WTC11 (cell line): ENCODE results near the gene MICAL3. TPM values are rescaled to one million over a fixed set of nuclear protein-coding genes. Genes with fewer than 3 reads are reported as not detected.

Experiments
- ATAC-seq: fragments of 200-7000 bp; cut with Tn5 transposase; 2 replicates; pipeline ENCODE4 v1.10.0; 2021; ENCODE audit warnings: mild to moderate bottlenecking, moderate library complexity
- CTCF ChIA-PET: fragments of 300-600 bp; sonication (Branson Sonifier 250); formaldehyde crosslinking; loops from one replicate; lab custom pipeline; 2021; ENCODE audit warnings: antibody characterized with exemption; lab: Charles Lee
- POLR2A ChIA-PET: fragments of 350-600 bp; sonication (Branson Sonifier 250); formaldehyde crosslinking; loops from one replicate; lab custom pipeline; 2021; ENCODE audit warnings: antibody characterized with exemption; lab: Charles Lee
- DNase-seq: peaks from one replicate; pipeline ENCODE4 v3.0.0; 2021; ENCODE audit warnings: low spot score
- H3K27ac Mint-ChIP-seq: 2 replicates; pipeline ENCODE4 v1.8.0; 2021; ENCODE audit warnings: mixed read lengths
- H3K27me3 Mint-ChIP-seq: 2 replicates; pipeline ENCODE4 v1.8.0; 2021; ENCODE audit warnings: low read depth, mild to moderate bottlenecking, moderate library complexity, mixed read lengths
- H3K36me3 Mint-ChIP-seq: 2 replicates; pipeline ENCODE4 v1.8.0; 2021; ENCODE audit warnings: mixed read lengths
- H3K4me1 Mint-ChIP-seq: 2 replicates; pipeline ENCODE4 v1.8.0; 2022; ENCODE audit warnings: mixed read lengths
- H3K4me3 Mint-ChIP-seq: 2 replicates; pipeline ENCODE4 v1.8.0; 2021; ENCODE audit warnings: mild to moderate bottlenecking, moderate library complexity, mixed read lengths
- H3K9me3 Mint-ChIP-seq: 2 replicates; pipeline ENCODE4 v1.8.0; 2021; ENCODE audit warnings: mixed read lengths
- ATF1 ChIP-seq: sonication (generic); formaldehyde crosslinking; IDR thresholded peaks from 2 replicates; pipeline ENCODE4 v1.8.1; 2023; ENCODE audit warnings: mild to moderate bottlenecking, moderate library complexity, missing genetic modification reagents
- ATF3 ChIP-seq: sonication (generic); formaldehyde crosslinking; conservative IDR thresholded peaks from 2 replicates; pipeline ENCODE4 v1.8.1; 2022; ENCODE audit warnings: mild to moderate bottlenecking, missing genetic modification reagents
- CBFB ChIP-seq: sonication (generic); formaldehyde crosslinking; IDR thresholded peaks from 2 replicates; pipeline ENCODE4 v1.8.1; 2022; ENCODE audit warnings: mild to moderate bottlenecking, low read depth, missing genetic modification reagents
- CREB1 ChIP-seq: sonication (generic); formaldehyde crosslinking; IDR thresholded peaks from 2 replicates; pipeline ENCODE4 v1.8.0; 2023; ENCODE audit warnings: mild to moderate bottlenecking, missing genetic modification reagents
- CREM ChIP-seq: sonication (generic); formaldehyde crosslinking; IDR thresholded peaks from 2 replicates; pipeline ENCODE4 v1.8.1; 2022; ENCODE audit warnings: mild to moderate bottlenecking, missing genetic modification reagents, moderate library complexity
- ETV6 ChIP-seq: sonication (generic); formaldehyde crosslinking; IDR thresholded peaks from 2 replicates; pipeline ENCODE4 v1.8.1; 2022; ENCODE audit warnings: mild to moderate bottlenecking, missing genetic modification reagents
- HMGA2 ChIP-seq: fragments of 250-450 bp; sonication (Bioruptor Pico); IDR thresholded peaks from 2 replicates; pipeline ENCODE4 v1.4.0; 2021; ENCODE audit warnings: mild to moderate bottlenecking, moderate library complexity
- IRF1 ChIP-seq: sonication (generic); formaldehyde crosslinking; IDR thresholded peaks from 2 replicates; pipeline ENCODE4 v1.8.0; 2023; ENCODE audit warnings: missing genetic modification reagents
- IRF2 ChIP-seq: sonication (generic); formaldehyde crosslinking; IDR thresholded peaks from 2 replicates; pipeline ENCODE4 v1.8.0; 2022; ENCODE audit warnings: low read depth, missing genetic modification reagents, borderline replicate concordance
- JAZF1 ChIP-seq: fragments of 250-450 bp; sonication (Bioruptor Pico); IDR thresholded peaks from 2 replicates; pipeline ENCODE4 v1.9.0; 2021; ENCODE audit warnings: moderate library complexity, mild to moderate bottlenecking, inconsistent platforms
- MXD4 ChIP-seq: fragments of 250-450 bp; sonication (Bioruptor Pico); IDR thresholded peaks from 2 replicates; pipeline ENCODE4 v1.8.0; 2021; ENCODE audit warnings: mild to moderate bottlenecking, moderate library complexity, borderline replicate concordance
- NR3C1 ChIP-seq: sonication (generic); formaldehyde crosslinking; conservative IDR thresholded peaks from 2 replicates; pipeline ENCODE4 v1.8.1; 2023; ENCODE audit warnings: low read depth, mild to moderate bottlenecking, missing genetic modification reagents
- PRDM15 ChIP-seq: sonication (generic); formaldehyde crosslinking; IDR thresholded peaks from 2 replicates; pipeline ENCODE4 v1.8.0; 2022; ENCODE audit warnings: missing genetic modification reagents
- PRRX2 ChIP-seq: fragments of 250-450 bp; sonication (Bioruptor Pico); IDR thresholded peaks from 2 replicates; pipeline ENCODE4 v1.8.0; 2021; ENCODE audit warnings: mild to moderate bottlenecking
- TP53 ChIP-seq: sonication (generic); formaldehyde crosslinking; IDR thresholded peaks from 2 replicates; pipeline ENCODE4 v1.8.1; 2023; ENCODE audit warnings: mild to moderate bottlenecking, missing genetic modification reagents
- ZBTB43 ChIP-seq: sonication (generic); formaldehyde crosslinking; IDR thresholded peaks from 2 replicates; pipeline ENCODE4 v1.8.1; 2023; ENCODE audit warnings: mild to moderate bottlenecking, missing genetic modification reagents
- ZNF232 ChIP-seq: sonication (generic); formaldehyde crosslinking; IDR thresholded peaks from 2 replicates; pipeline ENCODE4 v1.8.0; 2022; ENCODE audit warnings: mild to moderate bottlenecking, missing genetic modification reagents
- total RNA-seq: library from RNA; stranded (reverse); gene quantifications from 3 replicates; pipeline ENCODE4 v1.2.3, GENCODE V29; 2021
- TF ChIP-seq, protein P1 (sequence below): fragments of 200-600 bp; IDR thresholded peaks from 2 replicates; pipeline ENCODE4 v1.8.0; 2022; ENCODE audit warnings: antibody characterized with exemption
- TF ChIP-seq, protein P2 (sequence below): sonication (generic); formaldehyde crosslinking; IDR thresholded peaks from 2 replicates; pipeline ENCODE4 v1.8.1; 2022; ENCODE audit warnings: mild to moderate bottlenecking, moderate library complexity, missing genetic modification reagents

The MICAL3 gene
- total RNA-seq, 1 experiment from 2014 or later, result 41.2 TPM

GRCh38 chr22:17990942-17991341, 33.4 kb downstream of the MICAL3 start:
- Mint-ChIP-seq H3K27me3 (no peaks in the 10 kb centered on the region), H3K4me3 (no peak overlapping the region), H3K9me3 (no peaks in the 10 kb centered on the region), H3K4me1 (peaks cover 55% of the 10 kb centered on the region), H3K36me3 (no peaks in the 10 kb centered on the region), H3K27ac (no peak overlapping the region)
- ATAC-seq (no peak), DNase-seq (no peak)
- CTCF ChIA-PET, result no interaction called here
- POLR2A ChIA-PET, result no interaction called here
- TF ChIP-seq ZNF232, result no peak
- no peak for TF ChIP-seq NR3C1 (CRISPR knock-in tag)
- TF ChIP-seq CREB1 (CRISPR knock-in tag), result no peak
- TF ChIP-seq HMGA2 (CRISPR knock-in tag), result no peak
- TF ChIP-seq, protein P1, sequence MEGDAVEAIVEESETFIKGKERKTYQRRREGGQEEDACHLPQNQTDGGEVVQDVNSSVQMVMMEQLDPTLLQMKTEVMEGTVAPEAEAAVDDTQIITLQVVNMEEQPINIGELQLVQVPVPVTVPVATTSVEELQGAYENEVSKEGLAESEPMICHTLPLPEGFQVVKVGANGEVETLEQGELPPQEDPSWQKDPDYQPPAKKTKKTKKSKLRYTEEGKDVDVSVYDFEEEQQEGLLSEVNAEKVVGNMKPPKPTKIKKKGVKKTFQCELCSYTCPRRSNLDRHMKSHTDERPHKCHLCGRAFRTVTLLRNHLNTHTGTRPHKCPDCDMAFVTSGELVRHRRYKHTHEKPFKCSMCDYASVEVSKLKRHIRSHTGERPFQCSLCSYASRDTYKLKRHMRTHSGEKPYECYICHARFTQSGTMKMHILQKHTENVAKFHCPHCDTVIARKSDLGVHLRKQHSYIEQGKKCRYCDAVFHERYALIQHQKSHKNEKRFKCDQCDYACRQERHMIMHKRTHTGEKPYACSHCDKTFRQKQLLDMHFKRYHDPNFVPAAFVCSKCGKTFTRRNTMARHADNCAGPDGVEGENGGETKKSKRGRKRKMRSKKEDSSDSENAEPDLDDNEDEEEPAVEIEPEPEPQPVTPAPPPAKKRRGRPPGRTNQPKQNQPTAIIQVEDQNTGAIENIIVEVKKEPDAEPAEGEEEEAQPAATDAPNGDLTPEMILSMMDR, result no peak
- TF ChIP-seq ATF3 (CRISPR knock-in tag), result no peak
- TF ChIP-seq ZBTB43 (CRISPR knock-in tag), result no peak
- TF ChIP-seq CREM (CRISPR knock-in tag), result no peak
- no peak for TF ChIP-seq CBFB
- TF ChIP-seq JAZF1 (CRISPR knock-in tag), result no peak
- no peak for TF ChIP-seq PRRX2 (CRISPR knock-in tag)
- no peak for TF ChIP-seq IRF1 (CRISPR knock-in tag)
- TF ChIP-seq ETV6 (CRISPR knock-in tag), result no peak
- TF ChIP-seq TP53 (CRISPR knock-in tag), result no peak
- no peak for TF ChIP-seq PRDM15 (CRISPR knock-in tag)
- TF ChIP-seq, protein P2, sequence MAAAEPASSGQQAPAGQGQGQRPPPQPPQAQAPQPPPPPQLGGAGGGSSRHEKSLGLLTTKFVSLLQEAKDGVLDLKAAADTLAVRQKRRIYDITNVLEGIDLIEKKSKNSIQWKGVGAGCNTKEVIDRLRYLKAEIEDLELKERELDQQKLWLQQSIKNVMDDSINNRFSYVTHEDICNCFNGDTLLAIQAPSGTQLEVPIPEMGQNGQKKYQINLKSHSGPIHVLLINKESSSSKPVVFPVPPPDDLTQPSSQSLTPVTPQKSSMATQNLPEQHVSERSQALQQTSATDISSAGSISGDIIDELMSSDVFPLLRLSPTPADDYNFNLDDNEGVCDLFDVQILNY (CRISPR knock-in tag), result no peak
- no peak for TF ChIP-seq ATF1 (CRISPR knock-in tag)

DNA sequence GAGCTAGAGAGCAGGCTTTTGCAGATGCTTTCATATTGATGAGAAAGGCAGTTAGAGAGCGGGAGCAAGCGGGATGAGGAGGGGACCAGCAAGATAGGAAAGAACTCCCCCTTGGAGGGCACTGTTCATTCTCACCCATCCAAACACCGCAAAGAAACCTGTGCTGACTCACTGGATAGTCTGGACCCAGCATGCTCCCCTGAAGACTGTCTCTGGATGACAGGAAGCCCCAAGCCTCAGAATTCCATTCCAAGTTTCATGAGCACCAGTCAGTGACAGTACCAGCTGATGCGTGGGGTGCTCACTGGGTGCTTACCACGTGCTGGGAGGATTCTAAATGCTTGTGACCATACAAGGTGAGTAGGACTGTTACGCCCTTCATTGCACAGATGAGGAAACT, 34.2 kb downstream of the MICAL3 start:
- no peak for TF ChIP-seq IRF2 (CRISPR knock-in tag)
- no peak for TF ChIP-seq CREM (CRISPR knock-in tag)
- no peak for TF ChIP-seq MXD4 (CRISPR knock-in tag)
- TF ChIP-seq CBFB, result no peak
- no peak overlapping the region for H3K27ac Mint-ChIP-seq
- H3K9me3 Mint-ChIP-seq, result no peaks in the 10 kb centered on the region
- no peak overlapping the region for H3K4me3 Mint-ChIP-seq
- ChIA-PET POLR2A (no interaction called here), CTCF (interaction anchor here (1.4 kb wide), 1 partner anchor 86 kb away, joined by 6 read pairs; no protein-coding TSS in a partner anchor)
- H3K36me3 Mint-ChIP-seq, result no peaks in the 10 kb centered on the region
- no peaks in the 10 kb centered on the region for H3K27me3 Mint-ChIP-seq
- ATAC-seq, result no peak
- H3K4me1 Mint-ChIP-seq, result peaks cover 55% of the 10 kb centered on the region
- no peak for DNase-seq
